K562 (cell line): ENCODE results near the gene CCP110.

Source experiments
- HNRNPK ChIP-seq: fragments of 200-400 bp; formaldehyde crosslinking; IDR thresholded peaks from one replicate; pipeline ENCODE4 v1.6.1; 2018; ENCODE audit warnings: mild to moderate bottlenecking, low read depth, low read length; ENCODE audit not compliant: poor library complexity, severe bottlenecking
- NBN ChIP-seq: fragments of 450-650 bp; IDR thresholded peaks from 2 replicates; pipeline ENCODE4 v1.6.1; 2016; ENCODE audit warnings: low read depth, mild to moderate bottlenecking
- XRCC3 ChIP-seq: fragments of 450-650 bp; IDR thresholded peaks from 2 replicates; pipeline ENCODE4 v1.6.1; 2017; ENCODE audit warnings: mild to moderate bottlenecking, moderate library complexity

DNA sequence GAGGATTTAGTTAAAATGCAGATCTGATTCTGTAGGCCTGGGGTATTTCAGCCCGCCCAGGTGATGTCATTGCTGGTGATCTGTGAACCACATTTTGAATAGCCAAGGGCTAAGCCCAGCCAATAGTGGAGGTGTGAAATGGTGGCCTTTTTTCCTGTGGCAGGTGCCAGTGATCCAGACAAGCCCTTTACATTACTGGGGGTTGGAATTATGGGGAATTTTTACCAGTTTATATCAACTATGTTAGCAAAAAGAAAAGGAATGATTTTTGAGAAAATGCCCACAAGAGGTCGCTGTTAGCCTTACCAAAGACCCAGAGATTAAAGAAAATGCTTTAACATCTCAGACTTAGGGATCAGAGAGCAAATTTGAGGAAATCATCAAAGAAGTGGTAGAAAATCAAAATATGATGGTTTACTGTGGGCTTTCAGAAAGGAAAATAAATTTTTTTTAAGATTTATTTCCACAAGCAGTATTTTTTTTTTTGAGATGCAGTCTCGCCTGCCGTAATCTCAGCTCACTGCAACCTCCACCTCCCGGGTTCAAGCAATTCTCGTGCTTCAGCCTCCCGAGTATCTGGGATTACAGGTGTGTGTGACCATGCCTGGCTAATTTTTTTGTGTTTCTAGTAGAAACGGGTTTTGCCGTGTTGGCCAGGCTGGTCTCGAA is 35.6 kb downstream of the CCP110 start:
- TF ChIP-seq XRCC3 (no peak), HNRNPK (no peak), NBN (no peak)
